Hepatocyte (in vitro differentiated cells): ENCODE results near the gene OPCML.

Experiments
- EZH2 ChIP-seq: fragments of 200-600 bp; sonication (generic); IDR thresholded peaks from 2 replicates; pipeline ENCODE4 v1.6.1; 2016; ENCODE audit warnings: antibody characterized with exemption, mild to moderate bottlenecking, borderline replicate concordance
- EZH2phosphoT487 ChIP-seq: fragments of 200-600 bp; sonication (generic); IDR thresholded peaks from one replicate; pipeline ENCODE4 v1.6.1; 2018; ENCODE audit warnings: antibody characterized with exemption, mild to moderate bottlenecking, low read depth, moderate library complexity; ENCODE audit not compliant: unreplicated experiment, severe bottlenecking
- TF ChIP-seq, protein P1 (sequence below): fragments of 200-600 bp; sonication (generic); IDR thresholded peaks from 2 replicates; pipeline ENCODE4 v1.5.1; 2016; ENCODE audit warnings: antibody characterized with exemption, mild to moderate bottlenecking; ENCODE audit not compliant: poor library complexity

DNA sequence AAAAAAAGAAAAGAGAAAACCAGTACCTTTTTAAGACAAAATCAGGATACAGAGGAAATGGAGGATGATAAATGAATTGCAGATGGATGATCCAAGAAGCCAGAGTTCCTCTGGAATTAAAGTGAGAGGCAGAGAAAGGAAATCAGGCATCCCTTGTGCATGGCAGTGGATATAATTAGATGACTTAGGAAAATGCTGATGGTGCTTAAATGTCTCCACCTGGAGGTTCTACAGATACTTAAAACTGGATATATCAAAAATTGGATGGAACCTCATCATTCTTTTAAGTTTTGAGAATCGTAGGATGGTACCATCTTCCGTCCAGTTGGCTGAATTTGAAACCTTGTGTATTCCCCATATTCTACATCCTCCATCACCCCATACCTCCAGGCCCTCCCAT lies 1121.9 kb downstream of the OPCML start:
- TF ChIP-seq EZH2phosphoT487 (no peak), EZH2 (no peak)
- TF ChIP-seq, protein P1, sequence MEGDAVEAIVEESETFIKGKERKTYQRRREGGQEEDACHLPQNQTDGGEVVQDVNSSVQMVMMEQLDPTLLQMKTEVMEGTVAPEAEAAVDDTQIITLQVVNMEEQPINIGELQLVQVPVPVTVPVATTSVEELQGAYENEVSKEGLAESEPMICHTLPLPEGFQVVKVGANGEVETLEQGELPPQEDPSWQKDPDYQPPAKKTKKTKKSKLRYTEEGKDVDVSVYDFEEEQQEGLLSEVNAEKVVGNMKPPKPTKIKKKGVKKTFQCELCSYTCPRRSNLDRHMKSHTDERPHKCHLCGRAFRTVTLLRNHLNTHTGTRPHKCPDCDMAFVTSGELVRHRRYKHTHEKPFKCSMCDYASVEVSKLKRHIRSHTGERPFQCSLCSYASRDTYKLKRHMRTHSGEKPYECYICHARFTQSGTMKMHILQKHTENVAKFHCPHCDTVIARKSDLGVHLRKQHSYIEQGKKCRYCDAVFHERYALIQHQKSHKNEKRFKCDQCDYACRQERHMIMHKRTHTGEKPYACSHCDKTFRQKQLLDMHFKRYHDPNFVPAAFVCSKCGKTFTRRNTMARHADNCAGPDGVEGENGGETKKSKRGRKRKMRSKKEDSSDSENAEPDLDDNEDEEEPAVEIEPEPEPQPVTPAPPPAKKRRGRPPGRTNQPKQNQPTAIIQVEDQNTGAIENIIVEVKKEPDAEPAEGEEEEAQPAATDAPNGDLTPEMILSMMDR = no peak
